Stomach (tissue), 9 donors: ENCODE measurements around the gene PTPRCAP. TPM values are rescaled to one million over a fixed set of nuclear protein-coding genes. Genes with fewer than 3 reads are reported as not detected.

Experiments used
- DNase-seq, 2 donors: peaks; one replicate each; pipeline versions ENCODE4 v3.0.0 to v3.0.0-alpha.2; 2013 to 2019
- H3K27ac ChIP-seq, 5 donors: fragments of 200-600 bp in 4 of 5; sonication (generic) in 4 of 5; one replicate each; pipeline ENCODE4 v1.5.1; 2013 to 2019; ENCODE audit warnings: mild to moderate bottlenecking in 1 of 5, moderate library complexity in 1 of 5
- H3K27me3 ChIP-seq, 3 donors: fragments of 200-600 bp; sonication (generic); one replicate each; pipeline ENCODE4 v1.5.1; 2017 to 2019; ENCODE audit warnings: mixed run types in 1 of 3
- H3K36me3 ChIP-seq, 4 donors: fragments of 200-600 bp; sonication (generic); 1 replicate in 3 of 4; 2 replicates in 1 of 4; pipeline ENCODE4 v1.5.1; 2016 to 2019
- H3K4me1 ChIP-seq, 4 donors: fragments of 200-600 bp; sonication (generic); one replicate each; pipeline ENCODE4 v1.5.1; 2016 to 2019
- H3K4me3 ChIP-seq, 4 donors: fragments of 200-600 bp; sonication (generic) in 3 of 4; one replicate each; pipeline ENCODE4 v1.5.1; 2016 to 2019; ENCODE audit warnings: mild to moderate bottlenecking in 1 of 4
- H3K9me3 ChIP-seq, 4 donors: fragments of 200-600 bp; sonication (generic); one replicate each; pipeline ENCODE4 v1.5.1; 2016 to 2019
- EP300 ChIP-seq: sonication (generic); formaldehyde crosslinking; IDR thresholded peaks from one replicate; pipeline ENCODE4 v1.6.1; 2017; ENCODE audit warnings: antibody characterized with exemption
- POLR2A ChIP-seq, 4 donors: fragments of 450-650 bp; IDR thresholded peaks; one replicate each; pipeline ENCODE4 v1.6.1; 2016; ENCODE audit warnings: antibody characterized with exemption in 4 of 4, control low read depth in 2 of 4, mild to moderate bottlenecking in 1 of 4, moderate library complexity in 1 of 4
- POLR2AphosphoS5 ChIP-seq, 3 donors: sonication (generic); formaldehyde crosslinking; IDR thresholded peaks; one replicate each; pipeline ENCODE4 v1.6.1; 2016; ENCODE audit warnings: antibody characterized with exemption in 3 of 3
- WGBS, 5 donors: extraction: QIAGEN DNeasy Blood & Tissue Kit in 3 of 5; methylation state at CpG; one replicate each; pipeline versions ENCODE4 v1.1.5 to v1.1.7; 2013 to 2018; 5-methylcytosine and 5-hydroxymethylcytosine counted together
- intact Hi-C: fragments of 100-400 bp; cut with DNase I; formaldehyde crosslinking; loops from one replicate; pipeline ENCODE4 v1.15.1; 2023; ENCODE audit warnings: low total_unique reads
- polyA plus RNA-seq, 3 donors: library from polyadenylated mRNA; stranded (reverse); fragments of 200-250 nt; gene quantifications; one replicate each; pipeline ENCODE4 v1.2.3, GENCODE V29; 2013
- total RNA-seq, 5 donors: library from RNA; depleted of rRNA; stranded (reverse); fragments of >200 nt; gene quantifications; one replicate each; pipeline versions ENCODE4 v1.1.0 to v1.2.3, GENCODE V29; 2014 to 2016
- TF ChIP-seq, protein P1 (sequence below), 7 experiments: fragments of 450-650 bp in 4 of 7; fragments of 200-600 bp in 3 of 7; sonication (generic) in 3 of 7; IDR thresholded peaks; one replicate each; pipeline ENCODE4 v1.5.1; 2016 to 2019; ENCODE audit warnings: antibody characterized with exemption in 7 of 7, control low read depth in 2 of 7, mild to moderate bottlenecking in 1 of 7
- donor health status: healthy with polysubstance abuse.
- donor health status: Bipolar disorder and iron deficiency.
- donor health status: healthy.

The PTPRCAP gene
- total and polyA plus RNA-seq, 8 donors = 1.7 to 25.3 (median 9.9) TPM; not detected in 2

DNA sequence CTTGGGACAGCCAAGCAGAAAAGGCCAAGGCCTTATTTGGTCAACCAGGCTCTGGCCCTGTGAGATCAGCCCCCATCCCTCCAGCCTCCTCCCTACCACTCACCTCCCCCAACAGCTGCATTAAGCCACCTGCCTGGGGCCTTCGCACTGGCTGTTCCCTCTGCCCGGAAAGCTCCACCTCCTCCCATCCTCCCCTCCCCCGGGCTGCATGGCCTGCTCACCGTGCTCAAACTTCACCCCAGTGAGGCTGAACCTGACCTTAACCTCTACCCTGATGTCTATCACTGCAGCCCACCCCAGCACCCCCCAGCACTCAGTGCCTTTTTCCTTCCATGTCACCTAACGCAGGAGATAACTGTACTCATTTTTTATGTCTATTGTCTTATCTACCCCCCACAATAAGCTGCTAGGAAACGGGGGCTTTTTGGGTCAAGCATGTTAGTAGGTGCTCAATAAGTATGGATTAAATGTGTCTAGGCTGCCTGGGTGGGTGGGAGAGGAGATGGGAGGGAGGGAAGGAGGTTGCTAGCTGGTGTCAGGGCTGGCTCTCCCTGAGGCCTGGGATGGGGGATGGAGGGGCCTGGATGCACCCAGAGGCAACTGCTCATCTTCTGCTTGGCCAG, 912 bp downstream of the PTPRCAP start:
- H3K27me3 ChIP-seq = no peaks in the 10 kb centered on the region
- DNase-seq = peak; percentile 44 to 55
- H3K36me3 ChIP-seq = peaks cover 43 to 100% (median 97%) of the 10 kb centered on the region in 4 donors
- peak overlapping the region; percentile 32 to 96 (median 73) for H3K27ac ChIP-seq
- peaks cover 19 to 68% (median 52%) of the 10 kb centered on the region in 4 donors for H3K4me1 ChIP-seq
- peak overlapping the region; percentile 23 to 45 (median 34) for H3K4me3 ChIP-seq
- H3K9me3 ChIP-seq = no peaks in the 10 kb centered on the region
- 33 to 56% (median 49%) methylated on average over 6 of the region's 6 CpGs for WGBS, 5 donors
- TF ChIP-seq POLR2A (IDR thresholded peaks at IDR 0.05) = no peak
- TF ChIP-seq POLR2AphosphoS5 (IDR thresholded peaks at IDR 0.05) = no peak
- TF ChIP-seq, protein P1, sequence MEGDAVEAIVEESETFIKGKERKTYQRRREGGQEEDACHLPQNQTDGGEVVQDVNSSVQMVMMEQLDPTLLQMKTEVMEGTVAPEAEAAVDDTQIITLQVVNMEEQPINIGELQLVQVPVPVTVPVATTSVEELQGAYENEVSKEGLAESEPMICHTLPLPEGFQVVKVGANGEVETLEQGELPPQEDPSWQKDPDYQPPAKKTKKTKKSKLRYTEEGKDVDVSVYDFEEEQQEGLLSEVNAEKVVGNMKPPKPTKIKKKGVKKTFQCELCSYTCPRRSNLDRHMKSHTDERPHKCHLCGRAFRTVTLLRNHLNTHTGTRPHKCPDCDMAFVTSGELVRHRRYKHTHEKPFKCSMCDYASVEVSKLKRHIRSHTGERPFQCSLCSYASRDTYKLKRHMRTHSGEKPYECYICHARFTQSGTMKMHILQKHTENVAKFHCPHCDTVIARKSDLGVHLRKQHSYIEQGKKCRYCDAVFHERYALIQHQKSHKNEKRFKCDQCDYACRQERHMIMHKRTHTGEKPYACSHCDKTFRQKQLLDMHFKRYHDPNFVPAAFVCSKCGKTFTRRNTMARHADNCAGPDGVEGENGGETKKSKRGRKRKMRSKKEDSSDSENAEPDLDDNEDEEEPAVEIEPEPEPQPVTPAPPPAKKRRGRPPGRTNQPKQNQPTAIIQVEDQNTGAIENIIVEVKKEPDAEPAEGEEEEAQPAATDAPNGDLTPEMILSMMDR (IDR thresholded peaks at IDR 0.05) = no peak
- TF ChIP-seq EP300 = no peak
- intact Hi-C loops = loop anchor here (10.0 kb wide), 1 partner anchor 68 kb away; the partner anchor contains the start of genes CDK2AP2 and PITPNM1

DNA sequence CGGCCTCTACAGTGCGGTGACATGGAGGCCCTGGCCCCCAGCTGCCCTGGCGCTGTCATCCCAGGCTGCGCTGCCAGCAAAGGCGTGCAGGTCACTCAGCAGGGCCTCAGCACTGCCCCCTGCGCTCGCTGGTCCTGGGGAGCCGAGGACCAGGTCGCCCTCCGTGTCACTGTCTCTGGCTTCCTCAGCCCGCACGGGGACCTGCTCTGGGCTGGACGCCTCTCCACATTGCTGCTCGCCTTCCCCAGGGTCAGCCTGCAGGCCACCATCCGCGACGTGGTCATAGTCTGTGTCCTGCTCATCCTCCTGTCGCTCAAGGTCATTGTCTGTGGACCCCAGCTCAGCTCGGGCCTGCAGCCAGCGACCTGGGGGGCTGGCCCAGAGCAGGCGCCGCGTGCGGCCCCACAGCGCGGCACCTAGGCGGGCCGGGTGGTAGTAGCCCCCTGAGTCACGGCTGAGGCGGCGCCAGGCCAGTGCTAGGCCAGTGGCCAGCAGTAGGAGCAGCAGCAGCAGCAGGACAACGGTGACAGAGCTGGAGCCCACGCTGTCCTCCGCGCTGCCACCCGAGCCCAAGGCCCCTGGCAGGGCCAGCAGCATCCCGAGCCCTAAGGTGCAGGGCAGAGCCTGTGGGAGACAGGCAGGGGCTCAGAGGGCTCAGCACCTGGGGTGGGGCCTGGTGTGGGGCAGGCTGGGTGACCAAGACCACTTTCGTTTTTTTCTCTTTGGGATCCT, 1.6 kb downstream of the PTPRCAP start:
- TF ChIP-seq, protein P1 (IDR thresholded peaks at IDR 0.05) = no peak
- no peak for TF ChIP-seq EP300
- no peak for TF ChIP-seq POLR2A (IDR thresholded peaks at IDR 0.05)
- no peak for DNase-seq
- Histone ChIP-seq H3K9me3 (no peaks in the 10 kb centered on the region), H3K27me3 (no peaks in the 10 kb centered on the region), H3K36me3 (peaks cover 49 to 100% (median 97%) of the 10 kb centered on the region in 4 donors), H3K27ac (peak overlapping the region in 4 of 5 donors; percentile 45 to 96 (median 78)), H3K4me1 (peaks cover 14 to 61% (median 46%) of the 10 kb centered on the region in 4 donors), H3K4me3 (peak overlapping the region; percentile 8 to 45 (median 34))
- intact Hi-C loops = loop anchor here (10.0 kb wide), 1 partner anchor 69 kb away; the partner anchor contains the start of genes CDK2AP2 and PITPNM1
- WGBS, 5 donors = 78 to 88% (median 82%) methylated on average over 19 to 38 of the region's 38 CpGs

DNA sequence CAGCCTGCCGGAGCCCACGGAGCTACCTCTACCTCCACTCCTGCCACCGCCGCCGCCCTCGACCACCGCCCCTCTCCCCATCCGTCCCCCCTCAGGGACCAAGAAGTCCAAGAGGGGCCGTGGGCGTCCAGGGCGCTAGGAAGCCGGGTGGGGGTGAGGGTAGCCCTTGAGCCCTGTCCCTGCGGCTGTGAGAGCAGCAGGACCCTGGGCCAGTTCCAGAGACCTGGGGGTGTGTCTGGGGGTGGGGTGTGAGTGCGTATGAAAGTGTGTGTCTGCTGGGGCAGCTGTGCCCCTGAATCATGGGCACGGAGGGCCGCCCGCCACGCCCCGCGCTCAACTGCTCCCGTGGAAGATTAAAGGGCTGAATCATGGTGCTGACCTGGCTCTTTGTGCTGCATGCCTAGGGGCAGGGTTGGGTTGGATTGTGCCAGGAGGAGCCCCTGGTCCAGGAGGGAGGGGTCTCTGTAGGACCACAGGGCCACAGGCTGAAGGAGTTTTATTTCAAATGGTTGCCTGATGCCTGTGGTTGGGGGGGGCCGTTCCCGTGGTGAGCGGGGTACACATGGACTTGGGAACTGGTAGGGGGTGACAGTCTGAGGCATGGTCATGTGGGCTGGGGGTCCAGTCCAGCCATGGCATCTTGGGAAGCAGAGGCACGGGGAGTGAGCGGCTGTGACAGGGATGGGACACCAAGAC, 2.3 kb downstream of the PTPRCAP start:
- WGBS, 5 donors = 70 to 81% (median 76%) methylated on average over 23 to 26 of the region's 26 CpGs
- Histone ChIP-seq H3K4me1 (peaks cover 7 to 60% (median 41%) of the 10 kb centered on the region in 4 donors), H3K9me3 (no peaks in the 10 kb centered on the region), H3K36me3 (peaks cover 49 to 99% (median 97%) of the 10 kb centered on the region in 4 donors), H3K4me3 (peak overlapping the region in 2 of 4 donors; percentile 33 to 45), H3K27ac (peak overlapping the region in 1 of 5 donors; percentile 96), H3K27me3 (no peaks in the 10 kb centered on the region)
- intact Hi-C loops = loop anchor here (10.0 kb wide), 1 partner anchor 70 kb away; the partner anchor contains the start of genes CDK2AP2 and PITPNM1
- TF ChIP-seq, protein P1 (IDR thresholded peaks at IDR 0.05) = no peak
- TF ChIP-seq EP300 (no peak), POLR2AphosphoS5 (IDR thresholded peaks at IDR 0.05) (no peak), POLR2A (IDR thresholded peaks at IDR 0.05) (no peak)
- no peak for DNase-seq

DNA sequence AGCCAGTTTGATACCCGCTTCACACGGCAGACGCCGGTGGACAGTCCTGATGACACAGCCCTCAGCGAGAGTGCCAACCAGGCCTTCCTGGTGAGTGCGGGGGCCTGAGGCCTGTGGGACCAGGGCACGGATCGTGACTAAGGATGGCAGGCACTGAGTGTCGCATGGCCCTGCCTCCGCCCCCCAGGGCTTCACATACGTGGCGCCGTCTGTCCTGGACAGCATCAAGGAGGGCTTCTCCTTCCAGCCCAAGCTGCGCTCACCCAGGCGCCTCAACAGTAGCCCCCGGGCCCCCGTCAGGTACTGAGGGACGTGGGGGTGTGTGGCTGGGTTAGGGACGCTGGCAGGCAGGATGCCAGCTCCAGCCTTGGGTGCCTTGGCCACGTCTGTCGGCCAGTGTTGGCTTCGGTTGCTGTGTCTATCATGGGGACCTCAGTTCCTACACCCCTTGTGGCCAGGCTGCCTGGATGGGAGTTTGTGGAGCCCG, 3.0 kb downstream of the PTPRCAP start:
- intact Hi-C loops = loop anchor here (10.0 kb wide), 1 partner anchor 70 kb away; the partner anchor contains the start of genes CDK2AP2 and PITPNM1
- TF ChIP-seq POLR2A (IDR thresholded peaks at IDR 0.05) (no peak), POLR2AphosphoS5 (IDR thresholded peaks at IDR 0.05) (peak in 1 of 3 donors; percentile 4), EP300 (no peak)
- TF ChIP-seq, protein P1 (IDR thresholded peaks at IDR 0.05) = no peak
- DNase-seq = no peak
- peak overlapping the region in 1 of 4 donors; percentile 45 for H3K4me3 ChIP-seq
- H3K27ac ChIP-seq = peak overlapping the region in 1 of 5 donors; percentile 96
- peaks cover 6 to 60% (median 41%) of the 10 kb centered on the region in 4 donors for H3K4me1 ChIP-seq
- 71 to 84% (median 74%) methylated on average over 10 to 23 of the region's 23 CpGs for WGBS, 5 donors
- peaks cover 49 to 99% (median 93%) of the 10 kb centered on the region in 4 donors for H3K36me3 ChIP-seq
- no peaks in the 10 kb centered on the region for H3K27me3 ChIP-seq
- H3K9me3 ChIP-seq = no peaks in the 10 kb centered on the region
